DMS153 treated with DMSO at 0.1 percent for 48 hours (cell line): ENCODE results near the gene PRICKLE3.
A peak's percentile ranks its signal among the peaks of the same experiment; 100 is the strongest.

Experiments used
- DNase-seq: peaks from one replicate; lab custom pipeline; 2025; ENCODE audit not compliant: unreplicated experiment; lab: John Stamatoyannopoulos, UW

Gene PRICKLE3

GRCh38 chrX:49206543-49206942 lies 20.4 kb upstream of the PRICKLE3 start:
- DNase-seq: no peak

- no peak for DNase-seq
Measured at GRCh38 chrX:49205443-49205842, 19.3 kb upstream of the PRICKLE3 start.

- DNase-seq: no peak
Measured at GRCh38 chrX:49204709-49205108, 18.5 kb upstream of the PRICKLE3 start.

- DNase-seq: no peak
Measured at GRCh38 chrX:49204017-49204416, 17.8 kb upstream of the PRICKLE3 start.

- DNase-seq: no peak
Measured at GRCh38 chrX:49203536-49203935, 17.4 kb upstream of the PRICKLE3 start.

- DNase-seq: no peak
Measured at GRCh38 chrX:49202022-49202421, 15.8 kb upstream of the PRICKLE3 start.

GRCh38 chrX:49199906-49200771 lies 14.0 kb upstream of the PRICKLE3 start, which contains the start of gene SYP:
TSS of gene SYP (minus strand) at chrX:49200193. CDS start at chrX:49200186, 7 bp downstream.
- peak; percentile 31 for DNase-seq

GRCh38 chrX:49199315-49199595 lies 13.1 kb upstream of the PRICKLE3 start:
- DNase-seq: no peak

GRCh38 chrX:49198540-49199314 lies 12.6 kb upstream of the PRICKLE3 start:
- no peak for DNase-seq

- DNase-seq: no peak
Measured at GRCh38 chrX:49197543-49198087, 11.4 kb upstream of the PRICKLE3 start.

- no peak for DNase-seq
Measured at GRCh38 chrX:49193542-49193964, 7.4 kb upstream of the PRICKLE3 start.

GRCh38 chrX:49192722-49193328 lies 6.7 kb upstream of the PRICKLE3 start:
- DNase-seq: no peak

- no peak for DNase-seq
Measured at GRCh38 chrX:49191574-49192011, 5.4 kb upstream of the PRICKLE3 start.

- DNase-seq: peak; percentile 90
Measured at GRCh38 chrX:49190821-49191573, 4.8 kb upstream of the PRICKLE3 start.

- DNase-seq: no peak
Measured at GRCh38 chrX:49189606-49190005, 3.4 kb upstream of the PRICKLE3 start.

GRCh38 chrX:49188468-49189076 lies 2.4 kb upstream of the PRICKLE3 start:
- DNase-seq: no peak

- DNase-seq: no peak
Measured at GRCh38 chrX:49187526-49187925, 1.4 kb upstream of the PRICKLE3 start.

GRCh38 chrX:49187028-49187394 lies 838 bp upstream of the PRICKLE3 start:
- DNase-seq: no peak

- DNase-seq: peak; percentile 77
Measured at GRCh38 chrX:49184294-49185281, 1.6 kb downstream of the PRICKLE3 start.
